GM20000 (cell line): ENCODE data around the gene MLLT10.
A peak's percentile ranks its signal among the peaks of the same experiment; 100 is the strongest.

ENCODE experiments used
- DNase-seq: peaks from one replicate; pipeline ENCODE4 v3.0.0; 2012; ENCODE audit warnings: low spot score
- CTCF ChIP-seq: IDR thresholded peaks from 2 replicates; pipeline ENCODE4 v1.5.1; 2012; ENCODE audit warnings: mild to moderate bottlenecking, control low read depth; ENCODE audit errors: extremely low read depth, missing control alignments

The MLLT10 gene

GRCh38 chr10:21502348-21502740, 31.7 kb upstream of the MLLT10 start:
- TF ChIP-seq CTCF = no peak
- DNase-seq = no peak

GRCh38 chr10:21503542-21503941, 30.5 kb upstream of the MLLT10 start:
- no peak for TF ChIP-seq CTCF
- no peak for DNase-seq

GRCh38 chr10:21505711-21506278, 28.2 kb upstream of the MLLT10 start:
- DNase-seq = no peak
- no peak for TF ChIP-seq CTCF

- DNase-seq = no peak
- TF ChIP-seq CTCF = no peak
Measured at GRCh38 chr10:21506351-21506750, 27.7 kb upstream of the MLLT10 start.

GRCh38 chr10:21507150-21507549, 26.9 kb upstream of the MLLT10 start:
- no peak for TF ChIP-seq CTCF
- no peak for DNase-seq

- TF ChIP-seq CTCF = no peak
Measured at GRCh38 chr10:21508706-21509331, 25.2 kb upstream of the MLLT10 start.

GRCh38 chr10:21509341-21510240, 24.4 kb upstream of the MLLT10 start:
- peak; percentile 33 for DNase-seq
- TF ChIP-seq CTCF = no peak

More at GRCh38 chr10:21508706-21509331, 25.2 kb upstream of the MLLT10 start:
- DNase-seq = no peak
